Lung (tissue), 12 donors: ENCODE results near the gene PRR14L. TPM values are rescaled to one million over a fixed set of nuclear protein-coding genes. Genes with fewer than 3 reads are reported as not detected.

Experiments used
- ATAC-seq: fragments of 200-7000 bp; cut with Tn5 transposase; one replicate; pipeline ENCODE4 v1.9.1; 2020; ENCODE audit warnings: moderate number of reproducible peaks; ENCODE audit not compliant: insufficient read depth, low FRiP score
- DNase-seq, 3 donors: peaks; one replicate each; pipeline ENCODE4 v3.0.0-alpha.2; 2013 to 2017
- H3K27ac ChIP-seq, 2 donors: one replicate each; pipeline ENCODE4 v1.5.1; 2013; ENCODE audit warnings: mild to moderate bottlenecking in 2 of 2, moderate library complexity in 2 of 2, control low read depth in 1 of 2, inconsistent platforms in 1 of 2, low read depth in 1 of 2, low read length in 1 of 2
- H3K27me3 ChIP-seq, 3 donors: one replicate each; pipeline ENCODE4 v1.5.1; 2013; ENCODE audit warnings: low read length in 2 of 3; ENCODE audit not compliant: control insufficient read depth in 3 of 3, insufficient read depth in 3 of 3
- H3K36me3 ChIP-seq, 4 donors: one replicate each; pipeline ENCODE4 v1.5.1; 2013; ENCODE audit warnings: low read length in 4 of 4, mild to moderate bottlenecking in 1 of 4, moderate library complexity in 1 of 4; ENCODE audit not compliant: control insufficient read depth in 4 of 4, insufficient read depth in 4 of 4
- H3K4me1 ChIP-seq, 5 donors: one replicate each; pipeline ENCODE4 v1.5.1; 2013; ENCODE audit warnings: low read length in 5 of 5, mild to moderate bottlenecking in 2 of 5, moderate library complexity in 1 of 5; ENCODE audit not compliant: control insufficient read depth in 5 of 5, insufficient read depth in 5 of 5
- H3K4me3 ChIP-seq: one replicate; pipeline ENCODE4 v1.5.1; 2013; ENCODE audit warnings: mild to moderate bottlenecking, control low read depth, moderate library complexity
- H3K9ac ChIP-seq, 2 donors: one replicate each; pipeline ENCODE4 v1.5.1; 2013; ENCODE audit warnings: low read length in 2 of 2, control low read depth in 1 of 2; ENCODE audit not compliant: insufficient read depth in 1 of 2
- H3K9me3 ChIP-seq, 4 donors: one replicate each; pipeline ENCODE4 v1.5.1; 2013; ENCODE audit warnings: low read length in 3 of 4, mild to moderate bottlenecking in 1 of 4, moderate library complexity in 1 of 4; ENCODE audit not compliant: control insufficient read depth in 4 of 4, insufficient read depth in 3 of 4
- CTCF ChIP-seq: IDR thresholded peaks from 2 replicates; pipeline ENCODE4 v1.5.1; 2012; ENCODE audit warnings: mild to moderate bottlenecking; ENCODE audit errors: control extremely low read depth, extremely low read depth
- WGBS, 2 donors: extraction: QIAGEN DNeasy Blood & Tissue Kit; methylation state at CpG; one replicate each; pipeline ENCODE4 v1.1.7; 2013; 5-methylcytosine and 5-hydroxymethylcytosine counted together
- polyA plus RNA-seq, 2 donors: library from polyadenylated mRNA; stranded (reverse); fragments of 200-250 nt; gene quantifications; one replicate each; pipeline ENCODE4 v1.2.1, GENCODE V29; 2013
- total RNA-seq, 2 donors: library from RNA; depleted of rRNA in 1 of 2; stranded (reverse); fragments of >200 nt in 1 of 2; gene quantifications; one replicate each; pipeline ENCODE4 v1.2.1, GENCODE V29; 2014 to 2021
- donor health status: control.
- donor health status: control.
- donor health status: Bipolar disorder and iron deficiency.
- donor health status: healthy.
- donor health status: DM: yes; HTN: yes; CAD: no.

Gene PRR14L
- total and polyA plus RNA-seq, 4 donors, result 7.4 to 44.3 (median 23.4) TPM

GRCh38 chr22:31637891-31638618 is 111.9 kb downstream of the PRR14L start:
- TF ChIP-seq CTCF, result no peak

GRCh38 chr22:31637447-31637890 is 112.5 kb downstream of the PRR14L start:
- Histone ChIP-seq H3K4me3 (no peak overlapping the region), H3K36me3 (peaks cover 0 to 4% (median 1%) of the 10 kb centered on the region in 4 donors), H3K27me3 (no peaks in the 10 kb centered on the region), H3K9ac (no peak overlapping the region), H3K27ac (peak overlapping the region; percentile 15 to 92), H3K4me1 (no peaks in the 10 kb centered on the region), H3K9me3 (no peaks in the 10 kb centered on the region)
- no peak for TF ChIP-seq CTCF
- ATAC-seq (peak; percentile 39), DNase-seq (no peak)
- WGBS, 2 donors, result 34 to 56% methylated on average over 10 of the region's 10 CpGs

More at GRCh38 chr22:31637891-31638618, 111.9 kb downstream of the PRR14L start:
- H3K27me3 ChIP-seq, result no peaks in the 10 kb centered on the region
- H3K4me3 ChIP-seq, result no peak overlapping the region
- DNase-seq (no peak), ATAC-seq (peak; percentile 51)
- peaks cover 0 to 4% (median 0%) of the 10 kb centered on the region in 4 donors for H3K36me3 ChIP-seq
- H3K9ac ChIP-seq, result no peak overlapping the region
- H3K9me3 ChIP-seq, result no peaks in the 10 kb centered on the region
- 25 to 56% methylated on average over 15 of the region's 15 CpGs for WGBS, 2 donors
- peak overlapping the region; percentile 15 to 92 for H3K27ac ChIP-seq
- H3K4me1 ChIP-seq, result no peaks in the 10 kb centered on the region

- Histone ChIP-seq H3K4me3 (no peak overlapping the region), H3K9ac (no peak overlapping the region), H3K9me3 (no peaks in the 10 kb centered on the region), H3K27me3 (no peaks in the 10 kb centered on the region), H3K27ac (peak overlapping the region in 1 of 2 donors; percentile 75), H3K36me3 (peaks cover 0 to 3% (median 0%) of the 10 kb centered on the region in 4 donors), H3K4me1 (peaks cover 0 to 7% (median 0%) of the 10 kb centered on the region in 5 donors)
- WGBS, 2 donors, result 78 to 86% methylated on average over 13 of the region's 13 CpGs
- ATAC-seq, result no peak
- TF ChIP-seq CTCF, result no peak
- DNase-seq, result no peak
Observed at GRCh38 chr22:31635638-31636306, 114.2 kb downstream of the PRR14L start.
